PC-9 (cell line): ENCODE measurements around the gene PACRG.

Experiments
- EZH2 ChIP-seq: fragments of 200-600 bp; sonication (generic); IDR thresholded peaks from 2 replicates; pipeline ENCODE4 v1.8.0; 2017; ENCODE audit warnings: antibody characterized with exemption, low read depth
- TF ChIP-seq, protein P1 (sequence below): fragments of 200-600 bp; sonication (generic); conservative IDR thresholded peaks from 2 replicates; pipeline ENCODE4 v1.6.1; 2017; ENCODE audit warnings: mixed run types, antibody characterized with exemption, mild to moderate bottlenecking, moderate library complexity

DNA sequence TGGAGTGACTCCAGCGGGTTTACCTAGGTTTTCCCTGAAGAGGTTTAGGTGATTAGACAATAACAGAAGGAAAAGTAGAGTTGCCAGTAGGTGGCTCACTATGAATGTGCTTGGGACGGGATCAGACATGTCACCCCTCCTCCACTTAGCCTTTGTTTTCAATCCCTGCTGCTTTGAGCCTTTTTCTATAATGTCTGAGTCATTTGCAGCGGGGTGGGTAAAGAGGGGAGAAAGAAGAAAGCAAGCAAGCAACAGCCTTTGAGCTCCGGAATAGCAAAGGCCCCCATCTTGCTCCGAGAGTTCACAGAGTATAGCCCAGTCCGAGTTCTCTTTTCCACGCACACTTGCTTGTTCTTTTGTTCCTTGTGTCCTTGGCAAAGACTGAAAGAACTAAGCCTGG is 129.1 kb downstream of the PACRG start:
- TF ChIP-seq, protein P1, sequence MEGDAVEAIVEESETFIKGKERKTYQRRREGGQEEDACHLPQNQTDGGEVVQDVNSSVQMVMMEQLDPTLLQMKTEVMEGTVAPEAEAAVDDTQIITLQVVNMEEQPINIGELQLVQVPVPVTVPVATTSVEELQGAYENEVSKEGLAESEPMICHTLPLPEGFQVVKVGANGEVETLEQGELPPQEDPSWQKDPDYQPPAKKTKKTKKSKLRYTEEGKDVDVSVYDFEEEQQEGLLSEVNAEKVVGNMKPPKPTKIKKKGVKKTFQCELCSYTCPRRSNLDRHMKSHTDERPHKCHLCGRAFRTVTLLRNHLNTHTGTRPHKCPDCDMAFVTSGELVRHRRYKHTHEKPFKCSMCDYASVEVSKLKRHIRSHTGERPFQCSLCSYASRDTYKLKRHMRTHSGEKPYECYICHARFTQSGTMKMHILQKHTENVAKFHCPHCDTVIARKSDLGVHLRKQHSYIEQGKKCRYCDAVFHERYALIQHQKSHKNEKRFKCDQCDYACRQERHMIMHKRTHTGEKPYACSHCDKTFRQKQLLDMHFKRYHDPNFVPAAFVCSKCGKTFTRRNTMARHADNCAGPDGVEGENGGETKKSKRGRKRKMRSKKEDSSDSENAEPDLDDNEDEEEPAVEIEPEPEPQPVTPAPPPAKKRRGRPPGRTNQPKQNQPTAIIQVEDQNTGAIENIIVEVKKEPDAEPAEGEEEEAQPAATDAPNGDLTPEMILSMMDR, result peak; percentile 55
- no peak for TF ChIP-seq EZH2
